NCI-H526 (cell line): ENCODE measurements around the gene URB2.

ENCODE experiments used
- DNase-seq, 2 experiments: peaks; one replicate each; lab custom pipeline; 2025; lab: John Stamatoyannopoulos, UW

Gene URB2

DNA sequence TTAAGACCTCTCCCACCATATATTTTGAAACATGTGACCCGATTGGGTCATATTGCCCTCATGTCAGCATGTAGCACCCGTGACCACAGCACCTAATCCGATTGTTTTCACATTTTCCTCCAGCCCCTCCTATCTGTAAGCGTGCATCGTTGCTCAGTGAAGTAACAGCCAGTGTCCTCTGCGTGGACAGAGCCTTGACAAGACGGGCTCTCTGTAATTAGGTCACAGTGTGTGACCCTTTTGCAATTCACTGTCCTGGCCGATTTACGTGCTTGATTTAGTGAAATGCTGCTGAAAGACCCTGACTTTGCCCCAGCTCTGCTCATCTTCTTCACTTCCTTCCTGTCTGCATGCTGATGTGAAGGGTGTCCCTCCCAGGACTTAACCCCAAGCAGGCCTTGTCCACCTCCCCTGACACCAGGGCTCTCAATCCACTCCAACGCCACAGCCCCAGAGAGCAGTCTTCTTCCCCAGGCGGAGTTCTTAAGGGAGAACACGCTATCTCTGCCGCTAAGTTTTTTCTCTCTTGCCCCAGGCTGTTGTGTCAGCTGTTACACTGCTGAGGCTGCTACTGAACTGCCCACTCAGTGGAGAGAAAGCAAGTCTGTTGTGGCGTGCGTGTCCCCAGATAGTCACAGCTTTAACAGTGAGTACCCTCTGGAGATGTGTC is 19.4 kb downstream of the URB2 start:
- no peak for DNase-seq

DNA sequence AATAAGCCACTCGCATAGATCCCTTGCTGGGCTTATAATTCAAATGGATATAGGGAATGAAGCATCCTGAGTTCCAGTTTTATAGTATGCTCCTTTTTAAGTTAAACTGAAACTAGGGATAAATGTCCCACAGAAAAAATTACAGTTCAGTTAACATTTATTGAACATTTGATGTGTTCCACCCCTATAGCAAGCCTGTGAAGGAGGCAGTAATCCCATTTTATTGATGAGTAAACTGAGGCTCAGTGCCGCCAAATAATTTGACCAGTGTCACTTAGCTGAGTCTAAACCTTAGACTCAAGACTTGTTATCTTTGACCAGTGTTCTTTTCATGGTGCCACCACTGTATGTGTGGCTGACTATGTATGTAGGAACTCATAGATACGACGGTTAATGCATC is 22.4 kb downstream of the URB2 start:
- DNase-seq = no peak

DNA sequence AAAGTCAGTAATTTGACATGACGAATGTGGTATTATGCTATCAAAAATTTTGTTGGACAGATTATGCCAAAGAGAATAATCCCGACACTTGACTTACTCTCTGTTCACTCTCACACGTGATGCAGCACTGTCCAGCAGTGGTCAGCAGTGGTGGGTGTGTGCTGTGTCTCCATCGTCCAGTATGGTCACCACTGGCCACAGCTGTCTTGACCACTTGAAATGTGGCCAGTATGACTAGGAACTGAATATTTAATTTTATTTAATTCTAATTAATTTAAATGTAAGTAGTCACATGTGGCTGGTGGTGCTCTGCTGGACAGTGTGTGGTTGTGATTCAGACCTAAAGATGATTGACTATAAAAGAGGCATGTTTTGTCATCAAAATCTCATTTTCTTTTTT is 24.0 kb downstream of the URB2 start:
- no peak for DNase-seq

DNA sequence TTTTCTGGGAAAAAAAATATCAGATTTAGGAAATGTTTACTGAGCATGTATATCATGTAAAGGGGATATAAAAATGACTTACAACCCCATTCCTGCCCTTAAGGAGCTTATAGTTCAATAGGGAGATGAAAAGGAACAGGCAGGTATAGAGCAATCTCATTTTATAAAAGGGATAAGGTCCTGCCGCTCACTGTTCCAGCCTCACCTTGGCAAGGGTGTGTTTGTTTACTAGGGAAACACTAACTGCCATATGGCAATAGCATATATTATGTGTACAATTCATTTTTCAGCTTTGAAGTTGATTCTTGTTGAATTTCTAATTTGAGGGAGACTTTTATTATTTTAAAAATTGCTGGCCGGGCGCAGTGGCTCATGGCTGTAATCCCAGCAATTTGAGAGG is 25.5 kb downstream of the URB2 start:
- no peak for DNase-seq

DNA sequence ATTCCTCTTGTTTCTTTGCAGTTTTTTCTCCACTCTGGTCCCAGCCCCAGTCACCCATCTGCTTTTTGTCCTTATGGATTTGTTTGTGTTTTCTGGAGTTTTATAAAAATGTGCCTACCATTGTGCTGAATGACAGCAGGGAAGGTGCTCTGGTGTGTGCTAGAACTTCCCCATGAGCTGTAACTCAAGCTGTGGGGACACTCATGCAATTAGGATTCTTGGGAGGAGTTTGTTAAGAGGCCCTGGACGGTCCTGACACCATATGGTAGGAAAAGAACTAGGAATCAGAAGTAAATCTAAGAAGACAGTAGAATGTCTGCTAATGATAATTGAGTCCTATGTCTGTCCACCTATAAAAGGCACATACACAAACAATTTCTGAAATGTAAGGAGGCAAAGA is 27.4 kb downstream of the URB2 start:
- DNase-seq = no peak

DNA sequence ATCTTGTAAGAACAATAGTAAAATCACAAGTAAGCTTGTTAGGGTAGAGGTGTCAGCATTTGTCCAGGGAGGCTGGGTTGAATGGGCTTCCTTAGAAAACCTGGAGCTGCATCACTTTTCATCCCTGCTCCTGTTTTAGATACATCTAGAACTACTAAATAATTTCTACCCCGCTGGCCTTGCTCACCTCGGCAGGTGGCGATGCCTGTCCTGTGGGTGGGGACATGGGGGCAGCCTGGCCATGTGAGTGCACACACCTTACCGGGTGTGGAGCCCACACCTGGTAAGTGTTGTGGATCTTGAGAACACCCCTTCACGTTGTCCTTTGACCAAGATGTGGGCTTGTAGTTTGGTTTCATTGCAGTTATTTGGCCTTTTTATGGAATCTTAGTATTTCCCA is 29.7 kb downstream of the URB2 start:
- DNase-seq = no peak

DNA sequence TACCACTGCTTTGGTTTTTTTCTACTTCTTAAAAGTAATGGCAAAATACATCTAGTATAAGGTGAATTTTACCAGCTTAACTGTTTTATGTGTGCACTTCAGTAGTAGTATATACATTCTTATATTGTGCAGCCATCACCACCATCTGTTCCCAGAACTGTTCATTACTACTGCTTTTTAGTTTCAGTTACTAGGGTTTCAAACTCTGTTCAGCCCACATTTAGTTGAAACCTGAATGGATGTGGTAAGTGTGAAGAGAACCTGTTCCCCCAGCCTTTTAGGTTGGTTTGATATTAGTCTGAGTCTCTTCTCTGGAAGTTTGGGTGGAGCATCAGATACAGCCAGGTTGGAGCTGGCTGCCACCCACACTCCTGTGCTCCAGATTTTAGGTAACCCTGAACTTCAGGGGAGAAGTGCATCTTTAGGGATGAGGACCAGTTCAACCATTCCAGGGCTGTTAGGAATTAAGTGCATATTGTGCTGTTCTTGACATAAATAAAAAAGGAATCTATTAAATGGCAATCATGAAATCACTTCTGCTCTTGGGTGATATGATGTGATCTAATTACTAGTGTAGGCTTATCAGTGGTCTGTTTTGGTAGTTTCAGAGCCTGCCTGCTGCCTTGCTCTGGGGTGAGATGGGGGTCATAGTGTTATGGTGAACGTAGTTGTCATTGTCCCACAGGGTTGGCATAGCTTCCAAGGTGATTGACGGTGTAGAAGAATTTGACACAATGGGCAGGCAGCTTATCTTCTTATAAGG is 32.1 kb downstream of the URB2 start:
- no peak for DNase-seq

DNA sequence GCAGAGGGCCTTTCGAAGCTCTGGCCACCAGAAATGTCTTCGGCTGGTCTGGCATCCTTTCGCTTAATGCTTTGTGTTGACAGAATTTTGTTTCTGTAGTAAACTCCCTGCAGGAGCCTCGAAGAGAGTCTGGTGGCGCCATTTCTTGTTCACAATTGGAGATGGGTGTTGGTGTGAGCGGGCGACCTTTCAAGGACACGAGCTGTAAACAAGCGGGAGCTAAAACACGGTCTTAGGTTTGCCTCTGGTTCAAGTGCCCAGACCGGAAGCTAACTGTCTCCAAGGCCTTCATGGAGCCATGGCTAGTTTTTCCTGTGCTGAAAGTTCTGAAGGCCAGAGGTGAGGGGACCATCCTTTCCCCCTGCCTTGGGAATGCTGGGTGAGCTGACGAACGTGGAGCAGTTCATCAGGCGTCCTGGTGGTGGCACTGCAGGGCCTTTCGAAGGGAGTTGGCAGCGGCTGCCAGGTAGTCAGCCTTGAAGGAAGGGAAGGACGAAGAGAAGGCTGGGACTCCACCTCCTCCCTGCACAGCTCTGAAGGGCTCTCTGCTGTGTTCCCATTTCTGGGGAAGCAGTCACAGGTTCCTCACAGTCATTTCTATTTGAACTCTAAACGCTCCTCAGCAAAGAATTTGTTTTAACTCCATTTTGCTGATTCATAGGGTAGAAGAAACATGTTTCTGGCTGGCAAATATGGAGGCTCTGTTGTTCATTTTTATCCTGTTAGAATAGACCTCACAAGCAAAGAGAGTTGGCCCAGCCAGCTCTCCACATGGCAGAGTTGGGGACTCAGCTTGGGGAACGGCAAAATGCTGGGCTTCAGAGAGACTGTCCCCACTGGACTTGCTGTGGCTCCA is 35.2 kb downstream of the URB2 start:
- peak; percentile 32 to 71 for DNase-seq

DNA sequence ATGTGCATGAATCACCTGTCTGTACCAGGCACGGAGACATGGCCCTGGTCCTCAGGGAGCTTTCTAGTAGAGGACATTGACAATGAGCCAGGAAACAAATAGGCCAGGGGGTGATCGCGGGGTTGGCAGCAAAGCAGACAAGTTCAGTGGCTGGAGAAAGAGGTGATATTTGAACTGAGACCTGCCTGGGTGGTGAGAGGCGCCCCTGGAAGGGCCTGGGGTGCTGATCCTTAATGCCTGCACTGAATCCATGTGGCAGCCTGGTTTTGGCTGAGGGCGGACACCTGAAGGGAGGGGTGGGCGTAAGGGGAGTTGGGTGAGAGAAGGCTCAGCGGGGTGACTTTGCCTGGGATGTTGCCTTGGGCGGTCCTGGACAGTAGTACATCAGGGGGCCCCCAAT is 35.9 kb downstream of the URB2 start:
- no peak for DNase-seq

DNA sequence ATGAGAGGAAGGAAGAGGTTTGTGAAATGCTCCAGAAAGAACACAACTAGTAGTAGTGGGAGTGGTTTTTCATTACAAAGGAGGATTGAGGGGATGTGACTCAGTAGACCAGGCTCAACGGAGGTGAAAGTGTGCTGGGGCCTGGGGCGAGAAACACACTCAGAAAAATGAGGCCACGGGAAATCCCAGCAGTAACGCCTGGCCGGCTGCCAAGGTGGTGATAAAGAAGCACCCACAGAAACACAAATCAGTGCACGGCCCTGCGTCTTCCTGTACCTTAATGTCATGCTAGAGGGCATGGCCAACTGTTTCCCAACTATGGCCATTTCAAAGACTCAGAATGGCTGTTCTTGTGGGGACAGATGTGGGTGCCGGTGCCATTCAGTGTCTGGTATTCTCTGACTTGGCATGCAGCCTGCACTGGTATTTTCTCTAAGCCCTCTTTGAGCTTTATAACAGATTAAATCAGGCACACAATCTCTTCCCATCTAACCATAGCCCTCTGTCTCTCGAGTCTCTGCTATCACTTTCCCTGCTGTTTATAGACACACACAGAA is 38.2 kb downstream of the URB2 start:
- DNase-seq = no peak

DNA sequence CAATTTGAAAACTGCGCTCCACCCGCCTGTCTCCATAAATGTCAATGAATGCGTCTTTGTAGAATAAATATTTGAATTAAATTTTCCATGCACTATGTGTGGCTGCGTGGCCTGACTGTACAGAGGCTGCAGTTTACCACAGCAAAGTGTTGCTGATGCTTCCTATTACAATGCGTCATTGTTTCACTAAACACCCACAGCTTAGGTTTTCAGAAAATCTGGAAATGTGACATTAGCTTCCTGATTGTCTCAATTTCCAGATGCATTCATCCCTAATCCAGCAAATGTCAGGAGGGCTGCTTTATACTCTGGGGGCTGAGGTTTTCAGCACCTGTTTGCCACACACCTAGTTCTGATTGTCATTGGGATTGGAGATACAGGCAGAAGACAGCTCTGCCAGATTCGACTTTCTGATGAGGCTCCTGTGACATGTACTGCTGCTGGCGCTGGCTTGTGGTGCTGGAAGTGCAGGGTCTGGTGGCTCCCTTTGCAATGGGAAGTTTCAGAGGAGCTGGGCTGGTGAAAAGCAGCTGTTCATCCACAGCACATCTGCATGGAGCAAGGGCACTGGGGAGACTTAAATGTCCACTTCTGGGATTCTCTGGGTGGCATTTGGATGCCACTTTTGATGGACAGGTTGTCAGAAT is 40.0 kb downstream of the URB2 start:
- no peak for DNase-seq

DNA sequence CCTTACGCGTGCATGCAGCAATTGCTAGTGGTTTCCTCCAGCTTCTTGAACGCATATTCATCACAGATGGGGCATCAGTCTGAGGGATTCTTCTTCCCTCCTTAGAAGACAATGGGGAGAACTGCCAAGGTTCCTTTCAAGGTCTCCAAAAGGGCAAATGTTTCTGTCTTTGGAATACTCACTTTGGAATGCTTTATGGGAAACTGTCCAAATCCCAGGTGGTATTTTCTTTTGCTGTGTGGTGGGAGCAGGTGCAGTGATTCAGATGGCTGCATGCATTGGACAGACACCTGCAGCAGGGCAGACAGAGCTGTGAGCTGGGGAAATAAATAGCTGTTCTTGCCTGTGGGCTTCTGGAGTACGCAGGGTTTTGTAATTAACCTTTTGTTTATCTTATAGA is 40.5 kb downstream of the URB2 start:
- DNase-seq = no peak

DNA sequence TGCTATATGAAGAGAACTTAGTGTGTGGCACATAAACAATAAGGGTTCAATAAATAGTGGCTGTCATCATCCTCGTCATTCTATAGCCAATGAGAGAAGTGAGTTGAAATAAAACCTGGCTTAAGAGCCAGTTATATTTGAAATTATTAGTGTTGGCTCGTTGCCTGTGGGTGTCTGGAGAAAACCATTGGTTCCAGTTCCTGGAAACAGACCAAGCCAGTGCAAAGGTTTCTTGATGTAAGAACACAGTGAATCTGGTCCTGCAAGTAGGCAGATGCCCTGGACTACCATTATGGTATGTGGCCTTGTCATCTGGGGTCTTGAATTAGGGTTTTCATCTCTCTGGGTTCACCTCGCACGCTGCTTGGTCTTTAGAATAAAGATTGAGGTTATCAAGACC is 43.3 kb downstream of the URB2 start:
- DNase-seq = no peak

DNA sequence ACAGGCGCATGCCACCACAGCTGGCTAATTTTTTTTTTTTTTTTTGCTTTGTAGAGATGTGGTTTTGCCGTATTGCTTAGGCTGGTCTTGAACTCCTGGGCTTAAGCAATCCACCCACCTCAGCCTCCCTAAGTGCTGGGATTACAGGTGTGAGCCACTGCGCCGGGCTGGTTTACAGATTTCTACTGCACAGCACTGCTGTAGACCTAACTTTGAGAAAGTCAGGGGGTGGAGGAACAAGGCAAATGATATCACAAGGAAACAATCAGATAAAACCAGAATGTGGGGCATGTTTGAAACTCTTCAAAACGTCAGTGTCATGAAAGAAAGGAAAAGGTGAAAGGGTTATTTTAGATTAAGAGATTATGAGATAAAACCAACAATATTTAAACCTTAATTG is 45.3 kb downstream of the URB2 start:
- no peak for DNase-seq

DNA sequence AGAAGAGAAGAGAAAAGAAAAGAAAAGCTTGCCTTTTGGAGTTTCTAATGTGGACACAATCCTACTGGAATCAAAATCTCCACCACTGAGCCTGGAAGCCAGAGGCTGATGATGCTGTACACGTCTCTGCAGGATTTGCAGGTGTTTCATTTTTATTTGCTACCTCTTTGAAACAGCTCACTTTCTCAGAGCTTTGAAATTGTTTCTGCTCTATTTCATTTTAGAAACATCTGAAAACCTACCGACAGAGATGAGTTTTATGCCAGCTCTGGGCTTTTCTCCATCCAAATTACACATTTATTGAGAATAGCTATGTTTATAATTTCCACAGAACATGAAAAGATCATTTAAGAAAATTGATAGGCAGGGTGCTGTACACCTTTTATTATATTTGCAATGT is 46.2 kb downstream of the URB2 start:
- DNase-seq = no peak

DNA sequence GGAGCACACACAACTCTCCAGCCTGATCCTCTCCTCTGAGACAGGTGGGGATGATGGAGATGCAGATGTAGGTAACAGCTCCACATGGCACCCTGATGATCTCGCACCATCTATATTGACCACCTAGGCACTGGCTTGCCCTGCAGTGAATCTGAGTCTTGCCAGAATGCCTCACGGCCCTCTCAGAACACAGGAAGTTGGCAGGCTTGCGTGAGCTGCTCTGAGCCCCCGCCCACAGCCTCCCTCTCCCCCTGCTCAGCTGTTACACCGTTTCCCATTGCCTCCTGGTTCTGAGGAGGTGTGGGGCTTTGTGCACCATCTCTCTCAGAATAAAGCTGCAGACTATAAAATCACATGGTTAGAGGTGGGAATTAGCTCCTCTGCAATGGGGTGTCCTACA is 48.0 kb downstream of the URB2 start:
- DNase-seq = no peak

DNA sequence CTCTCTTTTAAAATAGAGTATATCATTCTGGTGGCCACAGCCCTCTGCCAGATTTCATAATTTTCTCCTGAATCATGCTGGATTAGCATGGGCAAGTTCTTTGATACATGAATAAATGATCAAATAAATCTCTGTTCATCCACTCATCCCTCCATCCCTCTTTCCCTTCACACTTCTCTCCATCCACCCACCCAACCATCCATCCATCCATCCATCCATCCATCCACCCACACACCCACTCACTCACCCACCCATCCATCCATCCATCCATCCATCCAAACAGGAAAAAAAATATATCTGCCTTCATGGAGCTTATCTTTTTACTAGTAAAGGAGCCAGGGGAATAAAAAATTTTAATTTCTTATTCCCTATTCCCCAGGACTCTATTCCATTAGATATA is 49.3 kb downstream of the URB2 start:
- no peak for DNase-seq

DNA sequence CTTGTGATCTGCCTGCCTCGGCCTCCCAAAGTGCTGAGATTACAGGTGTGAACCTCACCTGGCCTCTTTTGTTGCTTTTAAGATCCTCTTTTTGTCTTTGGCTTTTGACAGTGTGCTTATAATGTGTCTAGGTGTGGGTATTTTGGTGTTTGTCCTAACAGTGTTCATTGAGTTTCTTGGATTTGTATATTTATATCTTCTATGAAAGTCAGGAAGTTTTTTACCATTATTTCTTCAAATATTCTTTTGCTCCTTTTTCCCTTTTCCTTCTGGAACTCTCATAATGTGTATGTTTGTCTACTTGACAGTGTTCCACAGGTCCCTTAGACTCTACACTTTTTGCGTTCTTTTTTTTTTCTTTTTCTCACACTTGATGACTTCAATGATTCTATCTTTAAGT is 59.1 kb downstream of the URB2 start:
- DNase-seq = no peak

DNA sequence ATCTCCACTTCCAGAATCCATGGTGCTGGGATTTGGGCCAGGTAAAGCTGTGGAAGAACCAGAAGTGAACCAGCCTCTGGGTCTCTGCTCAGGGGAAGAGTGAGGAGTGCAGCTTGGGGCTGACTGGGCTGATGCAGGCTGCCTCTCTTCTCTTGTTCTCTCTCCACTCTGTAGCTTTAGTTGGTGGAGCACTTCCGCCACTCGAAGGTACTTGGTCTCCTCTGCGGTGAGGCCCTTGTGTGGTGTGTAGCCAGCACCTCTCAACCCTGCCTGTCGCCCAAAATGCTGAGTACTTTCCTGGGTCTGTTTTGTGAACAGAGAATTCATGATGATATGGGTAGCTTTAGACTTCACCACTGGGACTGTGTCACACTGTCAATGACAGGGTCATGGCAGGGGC is 63.2 kb downstream of the URB2 start:
- DNase-seq = no peak

DNA sequence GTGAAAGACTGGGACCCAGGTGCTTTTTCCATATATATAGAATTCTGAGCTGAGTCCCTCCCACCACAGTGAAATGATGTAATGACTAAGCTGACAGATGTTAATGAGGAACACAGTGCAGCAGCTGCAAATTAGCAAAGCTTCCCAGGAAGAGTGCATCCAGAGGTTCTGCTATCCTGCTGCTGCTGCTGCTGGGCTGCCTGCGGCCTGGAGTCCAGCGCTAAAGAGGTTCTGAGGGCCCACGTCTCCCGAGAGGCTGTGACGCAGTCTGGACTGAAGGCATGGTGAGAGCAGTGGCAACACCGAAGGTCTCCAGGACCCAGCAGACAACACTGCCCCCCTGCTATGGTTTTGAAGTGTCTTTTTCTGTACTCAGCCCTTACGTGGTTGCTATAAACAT is 63.9 kb downstream of the URB2 start:
- DNase-seq = no peak

DNA sequence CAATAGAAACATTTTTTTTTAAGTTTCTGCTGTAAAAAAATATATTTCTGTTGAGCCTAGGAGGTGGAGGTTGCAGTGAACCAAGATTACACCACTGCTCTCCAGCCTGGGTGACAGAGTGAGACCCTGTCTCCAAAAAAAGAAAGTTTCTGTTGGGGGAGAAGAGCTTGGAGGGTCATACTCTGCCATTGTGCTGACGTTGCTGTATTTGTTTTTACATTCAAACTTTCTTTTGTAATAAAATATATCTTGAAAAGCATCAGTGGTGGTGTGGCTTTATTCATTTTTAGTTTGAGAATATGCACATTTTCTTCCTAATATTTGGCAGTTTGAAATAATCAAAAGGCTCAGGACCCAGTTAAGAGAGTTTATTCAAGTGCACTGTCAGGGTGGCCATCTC is 64.6 kb downstream of the URB2 start:
- no peak for DNase-seq

DNA sequence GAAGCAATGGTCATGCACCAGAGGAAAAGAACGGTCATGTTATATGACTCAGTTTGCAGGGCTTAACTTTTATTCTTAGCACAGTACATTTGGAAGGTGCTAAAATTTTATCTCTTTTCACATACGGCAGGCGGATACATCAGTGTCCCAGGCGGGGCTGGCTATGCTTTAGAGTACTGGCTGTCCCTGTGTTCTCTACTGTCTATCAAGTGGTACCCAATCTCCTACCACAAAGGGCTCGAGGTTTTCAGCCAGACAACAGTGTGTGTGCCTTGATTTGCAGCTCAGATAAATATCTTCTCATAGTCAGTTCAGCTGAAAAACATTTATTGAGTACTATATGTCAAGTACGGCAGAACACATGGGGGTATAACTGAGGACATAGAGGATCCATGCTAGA is 65.3 kb downstream of the URB2 start:
- no peak for DNase-seq
